SK-N-MC (cell line): Measurements from ENCODE around the gene FANCB.

ENCODE experiments used
- EZH2 ChIP-seq: fragments of 200-600 bp; sonication (generic); IDR thresholded peaks from one replicate; pipeline ENCODE4 v1.6.1; 2017; ENCODE audit warnings: antibody characterized with exemption
- FOXP2 ChIP-seq: optimal IDR thresholded peaks from 2 replicates; pipeline ENCODE3; 2011; ENCODE audit warnings: mild to moderate bottlenecking, moderate library complexity; ENCODE audit not compliant: insufficient read depth; ENCODE audit errors: extremely low read length, control extremely low read depth
- POLR2AphosphoS5 ChIP-seq: IDR thresholded peaks from 2 replicates; pipeline ENCODE4 v1.6.1; 2012; ENCODE audit warnings: mild to moderate bottlenecking, low read depth, low read length, borderline replicate concordance

GRCh38 chrX:14903891-14904290, 31.0 kb upstream of the FANCB start:
- TF ChIP-seq FOXP2: no peak
- no peak for TF ChIP-seq POLR2AphosphoS5
- TF ChIP-seq EZH2: no peak
